Liver (tissue), 9 donors: ENCODE data around the gene VDAC1. TPM values are rescaled to one million over a fixed set of nuclear protein-coding genes. Genes with fewer than 3 reads are reported as not detected.

ENCODE experiments used
- DNase-seq: peaks from one replicate; pipeline ENCODE4 v3.0.0-alpha.2; 2017; ENCODE audit warnings: low spot score
- H3K27ac ChIP-seq, 2 donors: one replicate each; pipeline ENCODE4 v1.7.0; 2013; ENCODE audit warnings: inconsistent platforms in 2 of 2, low read length in 2 of 2, control low read depth in 1 of 2, low read depth in 1 of 2, mild to moderate bottlenecking in 1 of 2
- H3K27me3 ChIP-seq, 4 donors: one replicate each; pipeline versions ENCODE4 v1.6.1 to v1.7.0; 2013; ENCODE audit warnings: low read length in 3 of 4, inconsistent platforms in 1 of 4, mild to moderate bottlenecking in 1 of 4, moderate library complexity in 1 of 4; ENCODE audit not compliant: control insufficient read depth in 4 of 4, insufficient read depth in 4 of 4
- H3K36me3 ChIP-seq, 4 donors: one replicate each; pipeline versions ENCODE4 v1.6.1 to v1.7.0; 2013; ENCODE audit warnings: low read length in 3 of 4, mild to moderate bottlenecking in 3 of 4, low read depth in 1 of 4, moderate library complexity in 1 of 4; ENCODE audit not compliant: control insufficient read depth in 4 of 4, insufficient read depth in 3 of 4
- H3K4me1 ChIP-seq, 4 donors: one replicate each; pipeline versions ENCODE4 v1.6.1 to v1.7.0; 2013; ENCODE audit warnings: low read length in 3 of 4, mild to moderate bottlenecking in 3 of 4, moderate library complexity in 1 of 4; ENCODE audit not compliant: control insufficient read depth in 4 of 4, insufficient read depth in 4 of 4
- H3K4me3 ChIP-seq, 3 donors: one replicate each; pipeline versions ENCODE4 v1.6.1 to v1.7.0; 2013; ENCODE audit warnings: low read length in 3 of 3, control low read depth in 1 of 3, low read depth in 1 of 3, mild to moderate bottlenecking in 1 of 3
- H3K9ac ChIP-seq, 2 donors: one replicate each; pipeline ENCODE4 v1.7.0; 2013; ENCODE audit warnings: low read length in 2 of 2, mild to moderate bottlenecking in 2 of 2, moderate library complexity in 2 of 2, control low read depth in 1 of 2, low read depth in 1 of 2
- H3K9me3 ChIP-seq, 4 donors: one replicate each; pipeline versions ENCODE4 v1.6.1 to v1.7.0; 2013; ENCODE audit warnings: low read length in 3 of 4; ENCODE audit not compliant: control insufficient read depth in 4 of 4
- EGR1 ChIP-seq, 2 donors: IDR thresholded peaks; 2 replicates each; pipeline ENCODE4 v1.6.1; 2016 to 2018; ENCODE audit warnings: antibody characterized with exemption in 2 of 2, low read depth in 2 of 2
- FOXA2 ChIP-seq: IDR thresholded peaks from 2 replicates; pipeline ENCODE4 v1.6.1; 2016; ENCODE audit warnings: antibody characterized with exemption
- GABPA ChIP-seq, 2 donors: IDR thresholded peaks in 1 of 2; conservative IDR thresholded peaks in 1 of 2; 2 replicates each; pipeline ENCODE4 v1.6.1; 2016; ENCODE audit warnings: antibody characterized with exemption in 2 of 2, mild to moderate bottlenecking in 1 of 2, moderate library complexity in 1 of 2
- HNF4A ChIP-seq, 2 donors: conservative IDR thresholded peaks; 2 replicates each; pipeline ENCODE4 v1.6.1; 2016; ENCODE audit warnings: antibody characterized with exemption in 2 of 2, mild to moderate bottlenecking in 2 of 2
- HNF4G ChIP-seq: IDR thresholded peaks from 2 replicates; pipeline ENCODE4 v1.6.1; 2016; ENCODE audit warnings: antibody characterized with exemption
- JUND ChIP-seq, 2 donors: IDR thresholded peaks; 2 replicates each; pipeline ENCODE4 v1.6.1; 2016; ENCODE audit warnings: antibody characterized with exemption in 2 of 2
- NR2F2 ChIP-seq: IDR thresholded peaks from 2 replicates; pipeline ENCODE4 v1.6.1; 2016; ENCODE audit warnings: antibody characterized with exemption
- RAD21 ChIP-seq, 2 donors: IDR thresholded peaks; 2 replicates each; pipeline ENCODE4 v1.6.1; 2016; ENCODE audit warnings: antibody characterized with exemption in 2 of 2, mild to moderate bottlenecking in 2 of 2
- RXRA ChIP-seq, 2 donors: IDR thresholded peaks; 2 replicates each; pipeline ENCODE4 v1.6.1; 2017 to 2018; ENCODE audit warnings: antibody characterized with exemption in 2 of 2, mild to moderate bottlenecking in 1 of 2
- SP1 ChIP-seq: IDR thresholded peaks from 2 replicates; pipeline ENCODE4 v1.6.1; 2018; ENCODE audit warnings: antibody characterized with exemption, mild to moderate bottlenecking
- TAF1 ChIP-seq: conservative IDR thresholded peaks from 2 replicates; pipeline ENCODE4 v1.6.1; 2016; ENCODE audit warnings: antibody characterized with exemption, mild to moderate bottlenecking
- YY1 ChIP-seq: IDR thresholded peaks from 2 replicates; pipeline ENCODE4 v1.6.1; 2016; ENCODE audit warnings: antibody characterized with exemption, mild to moderate bottlenecking
- WGBS: extraction: QIAGEN DNeasy Blood & Tissue Kit; methylation state at CpG from one replicate; pipeline ENCODE4 v1.1.7; 2013; 5-methylcytosine and 5-hydroxymethylcytosine counted together
- polyA plus RNA-seq, 2 donors: library from polyadenylated mRNA; stranded (reverse) in 1 of 2; unstranded in 1 of 2; fragments of 200-250 nt in 1 of 2; fragments of >200 nt in 1 of 2; fragmentation: Nextera tagmentation in 1 of 2; extraction: Ambion mirVana in 1 of 2; gene quantifications; one replicate each; pipeline versions ENCODE4 v1.2.1 to v1.2.3, GENCODE V29; 2013 to 2015
- total RNA-seq, 2 donors: library from RNA; depleted of rRNA; stranded (reverse); fragments of >200 nt; gene quantifications; one replicate each; pipeline ENCODE4 v1.2.3, GENCODE V29; 2014
- TF ChIP-seq, protein P1 (sequence below): IDR thresholded peaks from 2 replicates; pipeline ENCODE4 v1.6.1; 2016; ENCODE audit warnings: antibody characterized with exemption, mild to moderate bottlenecking
- TF ChIP-seq, protein P2 (sequence below): IDR thresholded peaks from 2 replicates; pipeline ENCODE4 v1.6.1; 2016; ENCODE audit warnings: antibody characterized with exemption
- TF ChIP-seq, protein P3 (sequence below): IDR thresholded peaks from 2 replicates; pipeline ENCODE4 v1.6.1; 2016; ENCODE audit warnings: antibody characterized with exemption
- TF ChIP-seq, protein P4 (sequence below): IDR thresholded peaks from 2 replicates; pipeline ENCODE4 v1.6.1; 2016; ENCODE audit warnings: antibody characterized with exemption
- TF ChIP-seq, protein P5 (sequence below): fragments of 150-350 bp; IDR thresholded peaks from 2 replicates; pipeline ENCODE4 v1.5.1; 2017; ENCODE audit warnings: improper control_type of control experiment, low read depth, low read length; ENCODE audit not compliant: missing input control
- donor health status: healthy.
- donor health status: healthy.
- donor health status: healthy.
- donor health status: healthy.
- donor health status: healthy.

VDAC1 gene
- total and polyA plus RNA-seq, 4 donors, result 85.4 to 139 (median 121) TPM

DNA sequence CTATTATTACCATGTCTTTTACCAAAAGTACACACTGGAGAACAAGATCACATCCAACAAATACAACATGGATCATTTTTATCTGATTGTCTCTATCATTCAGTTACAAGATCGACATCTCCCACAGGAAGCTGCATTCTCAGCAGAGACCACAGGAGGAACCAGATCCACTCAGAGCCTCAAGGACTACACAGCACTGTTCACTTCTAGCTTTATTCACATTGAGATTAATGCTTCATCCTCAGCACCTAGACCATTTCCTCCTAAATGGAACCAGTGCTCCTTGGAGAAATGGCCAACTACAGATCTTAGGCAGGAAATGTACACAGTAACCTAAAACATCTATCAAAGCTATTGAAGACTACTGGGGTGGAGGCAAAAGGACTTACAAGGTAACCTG lies 23.1 kb downstream of the VDAC1 start:
- H3K27ac ChIP-seq, result no peak overlapping the region
- DNase-seq, result no peak
- WGBS, result 50% methylated on average over 1 of the region's 1 CpG
- H3K9me3 ChIP-seq, result no peaks in the 10 kb centered on the region
- no peak overlapping the region for H3K9ac ChIP-seq
- no peak overlapping the region for H3K4me3 ChIP-seq
- no peaks in the 10 kb centered on the region for H3K27me3 ChIP-seq
- H3K36me3 ChIP-seq, result peaks cover 5 to 38% (median 21%) of the 10 kb centered on the region in 4 donors
- TF ChIP-seq HNF4A (conservative IDR thresholded peaks at IDR 0.05) (no peak), HNF4G (no peak), YY1 (no peak), RXRA (IDR thresholded peaks at IDR 0.05) (no peak), SP1 (no peak), JUND (IDR thresholded peaks at IDR 0.05) (no peak), TAF1 (no peak), FOXA2 (no peak), RAD21 (IDR thresholded peaks at IDR 0.05) (no peak), GABPA (IDR thresholded peaks at IDR 0.05 in 1 of 2, conservative IDR thresholded peaks at IDR 0.05 in 1 of 2) (no peak)
- TF ChIP-seq, protein P1, sequence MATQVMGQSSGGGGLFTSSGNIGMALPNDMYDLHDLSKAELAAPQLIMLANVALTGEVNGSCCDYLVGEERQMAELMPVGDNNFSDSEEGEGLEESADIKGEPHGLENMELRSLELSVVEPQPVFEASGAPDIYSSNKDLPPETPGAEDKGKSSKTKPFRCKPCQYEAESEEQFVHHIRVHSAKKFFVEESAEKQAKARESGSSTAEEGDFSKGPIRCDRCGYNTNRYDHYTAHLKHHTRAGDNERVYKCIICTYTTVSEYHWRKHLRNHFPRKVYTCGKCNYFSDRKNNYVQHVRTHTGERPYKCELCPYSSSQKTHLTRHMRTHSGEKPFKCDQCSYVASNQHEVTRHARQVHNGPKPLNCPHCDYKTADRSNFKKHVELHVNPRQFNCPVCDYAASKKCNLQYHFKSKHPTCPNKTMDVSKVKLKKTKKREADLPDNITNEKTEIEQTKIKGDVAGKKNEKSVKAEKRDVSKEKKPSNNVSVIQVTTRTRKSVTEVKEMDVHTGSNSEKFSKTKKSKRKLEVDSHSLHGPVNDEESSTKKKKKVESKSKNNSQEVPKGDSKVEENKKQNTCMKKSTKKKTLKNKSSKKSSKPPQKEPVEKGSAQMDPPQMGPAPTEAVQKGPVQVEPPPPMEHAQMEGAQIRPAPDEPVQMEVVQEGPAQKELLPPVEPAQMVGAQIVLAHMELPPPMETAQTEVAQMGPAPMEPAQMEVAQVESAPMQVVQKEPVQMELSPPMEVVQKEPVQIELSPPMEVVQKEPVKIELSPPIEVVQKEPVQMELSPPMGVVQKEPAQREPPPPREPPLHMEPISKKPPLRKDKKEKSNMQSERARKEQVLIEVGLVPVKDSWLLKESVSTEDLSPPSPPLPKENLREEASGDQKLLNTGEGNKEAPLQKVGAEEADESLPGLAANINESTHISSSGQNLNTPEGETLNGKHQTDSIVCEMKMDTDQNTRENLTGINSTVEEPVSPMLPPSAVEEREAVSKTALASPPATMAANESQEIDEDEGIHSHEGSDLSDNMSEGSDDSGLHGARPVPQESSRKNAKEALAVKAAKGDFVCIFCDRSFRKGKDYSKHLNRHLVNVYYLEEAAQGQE, result no peak
- TF ChIP-seq, protein P2, sequence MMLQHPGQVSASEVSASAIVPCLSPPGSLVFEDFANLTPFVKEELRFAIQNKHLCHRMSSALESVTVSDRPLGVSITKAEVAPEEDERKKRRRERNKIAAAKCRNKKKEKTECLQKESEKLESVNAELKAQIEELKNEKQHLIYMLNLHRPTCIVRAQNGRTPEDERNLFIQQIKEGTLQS, result no peak
- TF ChIP-seq, protein P3, sequence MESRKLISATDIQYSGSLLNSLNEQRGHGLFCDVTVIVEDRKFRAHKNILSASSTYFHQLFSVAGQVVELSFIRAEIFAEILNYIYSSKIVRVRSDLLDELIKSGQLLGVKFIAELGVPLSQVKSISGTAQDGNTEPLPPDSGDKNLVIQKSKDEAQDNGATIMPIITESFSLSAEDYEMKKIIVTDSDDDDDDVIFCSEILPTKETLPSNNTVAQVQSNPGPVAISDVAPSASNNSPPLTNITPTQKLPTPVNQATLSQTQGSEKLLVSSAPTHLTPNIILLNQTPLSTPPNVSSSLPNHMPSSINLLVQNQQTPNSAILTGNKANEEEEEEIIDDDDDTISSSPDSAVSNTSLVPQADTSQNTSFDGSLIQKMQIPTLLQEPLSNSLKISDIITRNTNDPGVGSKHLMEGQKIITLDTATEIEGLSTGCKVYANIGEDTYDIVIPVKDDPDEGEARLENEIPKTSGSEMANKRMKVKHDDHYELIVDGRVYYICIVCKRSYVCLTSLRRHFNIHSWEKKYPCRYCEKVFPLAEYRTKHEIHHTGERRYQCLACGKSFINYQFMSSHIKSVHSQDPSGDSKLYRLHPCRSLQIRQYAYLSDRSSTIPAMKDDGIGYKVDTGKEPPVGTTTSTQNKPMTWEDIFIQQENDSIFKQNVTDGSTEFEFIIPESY, result no peak
- TF ChIP-seq, protein P4, sequence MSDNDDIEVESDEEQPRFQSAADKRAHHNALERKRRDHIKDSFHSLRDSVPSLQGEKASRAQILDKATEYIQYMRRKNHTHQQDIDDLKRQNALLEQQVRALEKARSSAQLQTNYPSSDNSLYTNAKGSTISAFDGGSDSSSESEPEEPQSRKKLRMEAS, result no peak
- TF ChIP-seq, protein P5, sequence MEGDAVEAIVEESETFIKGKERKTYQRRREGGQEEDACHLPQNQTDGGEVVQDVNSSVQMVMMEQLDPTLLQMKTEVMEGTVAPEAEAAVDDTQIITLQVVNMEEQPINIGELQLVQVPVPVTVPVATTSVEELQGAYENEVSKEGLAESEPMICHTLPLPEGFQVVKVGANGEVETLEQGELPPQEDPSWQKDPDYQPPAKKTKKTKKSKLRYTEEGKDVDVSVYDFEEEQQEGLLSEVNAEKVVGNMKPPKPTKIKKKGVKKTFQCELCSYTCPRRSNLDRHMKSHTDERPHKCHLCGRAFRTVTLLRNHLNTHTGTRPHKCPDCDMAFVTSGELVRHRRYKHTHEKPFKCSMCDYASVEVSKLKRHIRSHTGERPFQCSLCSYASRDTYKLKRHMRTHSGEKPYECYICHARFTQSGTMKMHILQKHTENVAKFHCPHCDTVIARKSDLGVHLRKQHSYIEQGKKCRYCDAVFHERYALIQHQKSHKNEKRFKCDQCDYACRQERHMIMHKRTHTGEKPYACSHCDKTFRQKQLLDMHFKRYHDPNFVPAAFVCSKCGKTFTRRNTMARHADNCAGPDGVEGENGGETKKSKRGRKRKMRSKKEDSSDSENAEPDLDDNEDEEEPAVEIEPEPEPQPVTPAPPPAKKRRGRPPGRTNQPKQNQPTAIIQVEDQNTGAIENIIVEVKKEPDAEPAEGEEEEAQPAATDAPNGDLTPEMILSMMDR, result no peak
- no peaks in the 10 kb centered on the region for H3K4me1 ChIP-seq

DNA sequence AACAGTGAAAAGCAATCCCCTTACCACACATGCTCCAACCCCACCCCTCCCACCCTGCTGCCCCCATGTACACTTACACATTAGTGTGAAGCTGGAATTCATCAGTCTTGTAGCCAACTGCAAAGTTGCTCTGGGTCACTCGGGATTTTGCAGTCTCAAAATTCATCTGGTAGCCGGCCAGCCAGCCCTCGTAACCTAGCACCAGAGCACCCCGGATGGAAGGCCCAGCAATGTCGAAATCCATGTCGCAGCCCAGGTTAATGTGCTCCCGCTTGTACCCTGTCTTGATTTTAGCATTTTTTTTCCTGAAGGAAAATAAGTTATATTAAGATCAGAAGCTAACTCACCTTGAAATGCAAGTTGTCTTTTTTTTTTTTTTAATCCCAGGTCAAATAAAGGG lies 24.1 kb downstream of the VDAC1 start:
- DNase-seq, result no peak
- Histone ChIP-seq H3K9ac (no peak overlapping the region), H3K36me3 (peaks cover 2 to 30% (median 17%) of the 10 kb centered on the region in 4 donors)
- TF ChIP-seq SP1 (no peak), NR2F2 (no peak), EGR1 (IDR thresholded peaks at IDR 0.05; ENCODE audit: low read depth in 2 of 2) (no peak), RXRA (IDR thresholded peaks at IDR 0.05) (no peak), JUND (IDR thresholded peaks at IDR 0.05) (no peak)
- TF ChIP-seq, protein P5, result no peak
- TF ChIP-seq, protein P3, result no peak

More for the DNA sequence above, 24.1 kb downstream of the VDAC1 start:
- WGBS, result 79% methylated on average over 7 of the region's 7 CpGs
- H3K4me1 ChIP-seq, result no peaks in the 10 kb centered on the region
- no peak overlapping the region for H3K4me3 ChIP-seq
- no peak overlapping the region for H3K27ac ChIP-seq
- H3K9me3 ChIP-seq, result no peaks in the 10 kb centered on the region
- no peaks in the 10 kb centered on the region for H3K27me3 ChIP-seq
